NK-92 (cell line): Measurements from ENCODE around the gene TRIM8.
"Not testable (repeated sequence)": the region's sequence is repeated elsewhere in the genome, so short reads cannot be mapped to it uniquely, and the experiment has no call there.

Experiments
- DNase-seq: peaks from one replicate; lab custom pipeline; 2025; ENCODE audit not compliant: unreplicated experiment; lab: John Stamatoyannopoulos, UW

TRIM8 gene

GRCh38 chr10:102683736-102684135 is 39.5 kb downstream of the TRIM8 start:
- DNase-seq = no peak

- DNase-seq = no peak
Measured at GRCh38 chr10:102691285-102692066, 47.2 kb downstream of the TRIM8 start.

- not testable (repeated sequence) for DNase-seq
Measured at GRCh38 chr10:102695401-102695800, 51.1 kb downstream of the TRIM8 start.

GRCh38 chr10:102696736-102697135 is 52.5 kb downstream of the TRIM8 start:
- no peak for DNase-seq

DNA sequence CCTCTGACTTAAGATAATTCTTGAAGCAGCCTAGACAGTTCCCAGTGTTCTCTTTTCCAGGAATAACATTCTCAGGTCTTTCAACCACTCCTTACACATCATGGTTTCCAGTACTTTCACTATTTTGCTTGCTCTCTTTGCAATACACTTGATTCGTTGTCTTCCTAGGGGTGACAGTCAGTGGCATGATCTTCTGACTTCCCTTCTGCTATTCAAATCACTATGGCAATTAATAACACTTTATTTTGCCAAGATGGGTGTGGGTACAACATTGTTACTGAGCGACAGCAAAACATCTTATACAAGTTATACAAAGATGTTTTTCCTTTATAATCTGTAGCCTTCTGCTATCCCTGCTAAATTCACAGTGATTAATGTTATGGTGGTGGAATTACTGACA is 54.6 kb downstream of the TRIM8 start:
- no peak for DNase-seq

- DNase-seq = no peak
Measured at GRCh38 chr10:102701272-102701671, 57.0 kb downstream of the TRIM8 start.

- DNase-seq = no peak
Measured at GRCh38 chr10:102701796-102702195, 57.5 kb downstream of the TRIM8 start.

DNA sequence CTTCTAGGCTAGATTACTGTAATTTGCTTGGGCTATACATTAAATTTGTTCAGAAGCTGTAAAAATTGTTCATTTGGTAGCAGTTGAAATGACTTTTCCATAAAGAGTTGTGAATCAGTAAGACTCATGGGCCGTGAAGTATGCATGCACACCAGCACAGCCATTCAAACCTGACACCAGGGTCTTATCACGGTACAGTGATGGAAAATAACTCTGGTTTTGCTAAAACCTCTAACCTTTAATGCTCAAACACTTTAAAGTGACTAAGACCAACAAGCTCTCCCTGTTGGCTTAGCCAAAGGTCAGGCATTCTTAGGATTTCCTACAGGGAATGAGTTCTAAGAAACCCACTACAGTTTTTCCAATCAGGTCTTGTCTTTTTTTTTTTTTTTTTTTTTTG is 58.5 kb downstream of the TRIM8 start:
- DNase-seq = no peak

- DNase-seq = no peak
Measured at GRCh38 chr10:102704915-102705314, 60.6 kb downstream of the TRIM8 start.

GRCh38 chr10:102705531-102705930 is 61.3 kb downstream of the TRIM8 start:
- DNase-seq = no peak
